Left cardiac atrium (tissue), 4 donors: ENCODE results near the gene DMTF1. TPM values are rescaled to one million over a fixed set of nuclear protein-coding genes. Genes with fewer than 3 reads are reported as not detected.
A peak's percentile ranks its signal among the peaks of the same experiment; 100 is the strongest.
"Not testable (repeated sequence)": the region's sequence is repeated elsewhere in the genome, so short reads cannot be mapped to it uniquely, and the experiment has no call there.

Experiments used
- ATAC-seq, 2 donors: fragments of 200-7000 bp; cut with Tn5 transposase; one replicate each; pipeline ENCODE4 v1.9.1; 2020; ENCODE audit warnings: mild to moderate bottlenecking in 2 of 2, moderate library complexity in 2 of 2
- DNase-seq: peaks from one replicate; pipeline ENCODE4 v3.0.0-alpha.2; 2020
- intact Hi-C, 2 donors: fragments of 100-400 bp; cut with DNase I; formaldehyde crosslinking; loops; one replicate each; pipeline versions ENCODE4 v1.14.1 to v1.15.1; 2022 to 2023
- long read RNA-seq: library from polyadenylated mRNA; unstranded; transcript quantifications from one replicate; pipeline ENCODE4 v2.0.0, GENCODE V29; 2021
- total RNA-seq, 2 donors: library from RNA; stranded (reverse); fragmentation: NEBNext Ultra II Directional; extraction: Animal tissue kit (Norgen Biotek cat#: 25700); gene quantifications; one replicate each; pipeline ENCODE4 v1.2.1, GENCODE V29; 2021
- donor health status: DM: no; HTN: yes; CAD: no.
- donor health status: DM: no; HTN: yes; CAD: no; lungs with severe emphysema.
- donor health status: DM: yes; HTN: yes; CAD: no.
- donor health status: Dilated cardiomyopathy.

DMTF1 gene, protein sequence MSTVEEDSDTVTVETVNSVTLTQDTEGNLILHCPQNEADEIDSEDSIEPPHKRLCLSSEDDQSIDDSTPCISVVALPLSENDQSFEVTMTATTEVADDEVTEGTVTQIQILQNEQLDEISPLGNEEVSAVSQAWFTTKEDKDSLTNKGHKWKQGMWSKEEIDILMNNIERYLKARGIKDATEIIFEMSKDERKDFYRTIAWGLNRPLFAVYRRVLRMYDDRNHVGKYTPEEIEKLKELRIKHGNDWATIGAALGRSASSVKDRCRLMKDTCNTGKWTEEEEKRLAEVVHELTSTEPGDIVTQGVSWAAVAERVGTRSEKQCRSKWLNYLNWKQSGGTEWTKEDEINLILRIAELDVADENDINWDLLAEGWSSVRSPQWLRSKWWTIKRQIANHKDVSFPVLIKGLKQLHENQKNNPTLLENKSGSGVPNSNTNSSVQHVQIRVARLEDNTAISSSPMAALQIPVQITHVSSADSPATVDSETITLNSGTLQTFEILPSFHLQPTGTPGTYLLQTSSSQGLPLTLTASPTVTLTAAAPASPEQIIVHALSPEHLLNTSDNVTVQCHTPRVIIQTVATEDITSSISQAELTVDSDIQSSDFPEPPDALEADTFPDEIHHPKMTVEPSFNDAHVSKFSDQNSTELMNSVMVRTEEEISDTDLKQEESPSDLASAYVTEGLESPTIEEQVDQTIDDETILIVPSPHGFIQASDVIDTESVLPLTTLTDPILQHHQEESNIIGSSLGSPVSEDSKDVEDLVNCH
- 10 to 100 TPM; 25.4 to 31.7 TPM for total RNA-seq
- long read RNA-seq, transcript DMTF1-201 (18 exons, 3,801 nt), result major isoform, 6 of 13 reads
- long read RNA-seq, partial matches to known transcripts, result 1 of 13 reads
- long read RNA-seq, other reads (novel, unspliced or antisense), result 5 of 13 reads

- ATAC-seq (peak; percentile 97 to 98), DNase-seq (peak; percentile 96)
- intact Hi-C loops, result loop anchor here in 1 of 2 donors (10.0 kb wide), 2 partner anchors 62 to 192 kb away; partner anchors contain the start of genes CROT and TMEM243
Measured at GRCh38 chr7:87152112-87152896, at the start of gene DMTF1. TSS of gene DMTF1 (plus strand) at chr7:87152453. CDS start at chr7:87164942, 12,489 bp downstream.

GRCh38 chr7:87105401-87105800 is 46.9 kb upstream of the DMTF1 start:
- DNase-seq (no peak), ATAC-seq (no peak)
- intact Hi-C loops, result no loop called here

DNA sequence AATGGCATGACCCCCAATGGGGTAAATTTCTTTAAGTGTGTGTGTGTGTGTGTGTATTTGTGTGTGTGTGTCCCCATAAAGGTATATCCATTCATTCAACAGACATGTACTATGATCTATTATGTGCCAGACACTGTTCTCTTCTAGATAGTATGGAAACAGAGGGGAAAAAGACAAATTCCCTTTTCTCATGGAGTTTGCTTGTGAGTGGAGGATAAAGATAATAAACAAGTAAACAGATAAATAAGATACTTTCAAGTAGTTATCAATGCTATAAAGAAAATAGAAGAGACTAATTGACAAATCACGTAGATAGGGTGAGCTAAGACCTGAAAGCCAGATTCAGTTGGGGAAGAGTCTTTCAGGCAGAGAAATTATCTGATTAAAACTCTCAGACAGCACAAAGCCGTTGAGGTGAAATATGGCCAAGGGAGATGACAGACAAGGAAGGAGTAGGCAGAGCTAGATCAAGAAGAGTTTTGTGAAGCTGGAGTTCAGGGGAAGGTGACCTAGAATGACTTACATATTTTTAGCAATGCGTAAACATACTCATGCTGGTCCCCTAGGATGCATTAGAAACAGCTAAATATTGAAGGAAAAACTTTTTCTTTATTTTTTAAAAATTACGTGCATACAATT is 45.2 kb upstream of the DMTF1 start:
- intact Hi-C loops, result no loop called here
- no peak for ATAC-seq
- DNase-seq, result no peak

DNA sequence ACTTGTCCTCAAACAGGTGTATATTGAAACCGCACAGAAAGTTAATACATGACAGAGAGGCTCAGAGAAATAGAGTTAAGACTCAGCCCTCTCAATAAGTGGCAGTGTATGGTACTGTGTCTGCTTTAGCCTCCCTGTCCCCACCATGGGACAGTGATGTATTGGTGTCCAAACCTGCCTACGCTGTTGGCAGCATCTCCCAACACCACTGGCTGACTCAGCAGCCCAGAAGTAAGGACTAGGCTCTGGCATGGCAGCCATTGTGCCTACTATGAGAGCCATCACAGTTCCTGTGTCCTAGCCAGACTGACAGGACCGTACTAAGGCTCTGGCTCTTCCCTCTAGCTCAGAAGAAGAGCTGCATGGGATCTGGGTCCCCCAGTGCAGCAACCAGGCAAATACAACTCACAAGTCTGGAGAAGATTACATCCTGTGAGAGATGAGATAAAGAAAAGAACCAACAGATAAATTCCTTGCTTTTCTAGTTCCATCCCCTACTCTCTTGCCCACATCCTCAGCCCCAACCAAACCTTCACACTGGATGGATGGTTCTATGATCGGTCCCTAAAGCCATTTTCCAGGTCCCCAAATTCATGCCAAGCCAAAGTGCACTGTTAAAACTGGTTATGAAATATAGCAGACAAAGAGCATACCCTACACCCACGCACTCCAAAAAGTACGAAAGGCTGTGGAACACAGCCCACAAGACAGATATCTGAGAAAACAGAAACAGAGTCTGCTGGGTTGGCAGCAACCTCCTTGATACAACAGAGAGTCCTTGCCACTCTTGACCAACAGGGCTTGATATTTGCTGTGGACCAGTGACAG is 44.1 kb upstream of the DMTF1 start:
- intact Hi-C loops, result no loop called here
- DNase-seq, result no peak
- ATAC-seq, result no peak

DNA sequence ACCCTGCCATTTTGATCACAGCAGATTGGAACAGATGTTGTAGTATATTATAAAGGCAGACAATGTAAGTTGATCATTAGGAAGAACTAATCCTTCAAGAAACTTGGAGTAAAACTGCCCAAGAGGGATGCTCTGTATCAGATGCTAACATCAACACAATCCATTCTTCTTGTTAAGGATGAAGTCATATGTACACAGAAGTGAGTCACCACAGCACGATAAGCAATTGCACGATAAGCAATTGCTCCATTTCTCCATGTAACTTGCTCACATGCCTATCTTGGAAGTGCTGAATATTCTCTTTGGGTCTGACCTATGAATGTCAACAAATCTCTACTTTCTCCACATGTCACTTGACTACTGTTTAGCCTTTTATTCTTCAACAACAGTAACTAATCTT is 41.5 kb upstream of the DMTF1 start:
- ATAC-seq (peak in 1 of 2 donors; percentile 48), DNase-seq (no peak)
- intact Hi-C loops, result no loop called here

DNA sequence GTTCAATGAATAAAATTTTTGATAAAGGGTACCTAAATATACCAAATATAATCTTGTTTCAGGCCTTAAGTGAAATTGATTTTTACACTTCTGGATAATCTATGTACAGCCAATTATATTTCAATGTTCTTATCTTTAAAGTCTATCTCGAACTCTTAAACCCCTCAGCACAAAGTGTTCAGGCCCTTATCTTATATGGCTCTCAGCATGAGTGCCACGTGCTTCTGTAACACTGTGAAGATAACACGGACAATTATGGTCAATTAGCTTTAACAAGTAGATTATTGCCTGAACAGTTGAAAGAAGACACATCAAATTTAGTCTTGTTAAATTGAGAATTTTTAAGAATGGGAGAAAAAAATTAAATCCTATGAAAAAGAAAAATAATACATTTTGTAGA is 40.4 kb upstream of the DMTF1 start:
- intact Hi-C loops, result no loop called here

GRCh38 chr7:87113077-87113476 is 39.2 kb upstream of the DMTF1 start:
- ATAC-seq (peak in 1 of 2 donors; percentile 77), DNase-seq (no peak)
- intact Hi-C loops, result no loop called here

More for the DNA sequence above, 40.4 kb upstream of the DMTF1 start:
- DNase-seq (no peak), ATAC-seq (no peak)

DNA sequence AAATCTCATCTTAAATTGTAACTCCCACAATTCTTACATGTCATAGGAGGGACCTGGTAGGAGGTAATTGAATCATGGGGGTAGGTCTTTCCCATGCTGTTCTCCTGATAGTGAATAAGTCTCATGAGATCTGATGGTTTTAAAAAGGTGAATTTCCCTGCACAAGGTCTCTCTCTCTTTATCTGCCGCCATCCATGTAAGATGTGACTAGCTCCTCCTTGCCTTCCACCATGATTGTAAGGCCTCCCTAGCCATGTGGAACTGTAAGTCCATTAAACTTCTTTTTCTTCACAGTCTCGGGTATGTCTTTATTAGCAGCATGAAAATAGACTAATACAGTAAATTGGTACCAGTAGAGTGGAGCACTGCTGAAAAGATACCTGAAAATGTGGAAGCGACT is 38.3 kb upstream of the DMTF1 start:
- ATAC-seq, intact Hi-C loops, DNase-seq: not testable (repeated sequence)

GRCh38 chr7:87115772-87116171 is 36.5 kb upstream of the DMTF1 start:
- intact Hi-C loops, DNase-seq, ATAC-seq: not testable (repeated sequence)

DNA sequence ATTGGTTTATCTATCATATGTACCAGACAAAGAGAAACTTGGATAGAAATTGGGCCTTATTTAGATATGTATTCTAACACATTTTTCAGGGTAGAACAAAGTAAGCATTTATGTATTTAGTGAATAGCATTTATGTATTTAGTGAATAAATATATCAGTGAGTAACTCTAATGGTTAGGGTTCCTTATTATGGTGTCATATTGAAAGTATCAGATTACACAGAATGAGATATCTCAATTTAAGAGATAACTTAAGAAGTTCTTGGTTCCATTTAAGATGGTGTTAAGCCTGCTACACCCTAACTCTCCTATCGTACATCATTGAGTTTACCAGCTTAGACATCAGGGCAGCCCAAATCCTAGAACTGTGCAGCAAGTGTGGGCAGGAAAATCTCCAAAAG is 35.9 kb upstream of the DMTF1 start:
- DNase-seq (no peak), ATAC-seq (no peak)
- intact Hi-C loops, result no loop called here

DNA sequence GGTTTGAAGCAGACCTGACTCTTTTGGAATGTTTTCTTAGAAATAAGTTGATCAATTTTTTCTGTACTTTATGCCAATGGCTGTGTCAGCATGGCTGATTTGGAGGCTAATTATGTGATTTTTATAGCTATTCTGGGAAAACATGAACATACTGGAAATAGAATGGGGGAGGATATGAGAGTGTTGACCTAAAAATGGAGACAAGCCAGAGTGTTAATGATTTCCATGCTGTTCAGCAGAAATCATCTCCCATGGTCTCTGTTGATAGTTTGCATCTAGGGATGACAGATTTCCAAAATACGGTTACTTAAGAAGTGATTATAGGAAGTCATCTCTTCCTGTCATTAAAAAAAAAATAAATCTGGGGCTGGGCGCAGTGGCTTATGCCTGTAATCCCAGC is 32.7 kb upstream of the DMTF1 start:
- intact Hi-C loops, result no loop called here
- ATAC-seq (no peak), DNase-seq (no peak)

DNA sequence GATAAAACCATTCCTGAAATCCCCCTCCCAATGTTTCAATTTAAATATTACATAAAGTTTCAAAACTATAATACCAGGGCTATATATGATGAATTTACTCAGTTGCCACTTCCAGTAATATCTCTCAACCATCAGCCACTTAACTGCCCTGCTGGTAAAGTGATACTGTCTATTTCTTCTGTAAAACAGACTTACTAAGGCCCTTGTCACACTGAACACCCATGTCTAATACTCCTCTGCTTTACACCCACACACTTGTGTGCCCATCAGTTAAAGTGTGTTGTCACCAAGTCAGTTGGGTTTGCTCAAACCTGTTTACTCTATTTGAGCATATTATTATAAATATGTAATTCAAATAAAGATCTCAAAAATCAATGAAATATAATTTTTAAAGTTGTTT is 29.1 kb upstream of the DMTF1 start:
- no peak for ATAC-seq
- intact Hi-C loops, result no loop called here
- DNase-seq, result no peak

DNA sequence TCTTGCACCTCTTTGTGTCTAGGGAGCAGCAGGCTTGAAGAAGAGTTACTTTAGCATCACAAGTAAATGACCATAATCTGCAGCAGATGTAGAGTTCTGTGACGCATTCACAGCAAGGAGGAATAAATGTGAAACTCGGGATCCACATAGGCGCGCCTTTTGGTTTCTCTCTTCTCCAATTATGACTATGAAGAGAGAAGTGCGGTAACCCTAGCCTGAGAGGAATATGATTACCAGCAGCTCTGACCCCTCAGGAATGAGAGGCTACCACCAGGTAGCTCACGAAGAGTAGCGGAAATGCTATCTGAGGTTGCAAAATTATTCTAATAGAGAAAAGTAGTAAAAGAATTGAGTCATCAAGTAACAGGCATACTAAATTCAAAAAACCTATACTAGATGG is 25.2 kb upstream of the DMTF1 start:
- intact Hi-C loops, result no loop called here
- ATAC-seq (no peak), DNase-seq (no peak)

GRCh38 chr7:87128861-87129267 is 23.4 kb upstream of the DMTF1 start:
- intact Hi-C loops, result no loop called here
- no peak for ATAC-seq
- DNase-seq, result no peak

- ATAC-seq (no peak), DNase-seq (no peak)
- intact Hi-C loops, result no loop called here
Measured at GRCh38 chr7:87129332-87129731, 22.9 kb upstream of the DMTF1 start.

- ATAC-seq (no peak), DNase-seq (no peak)
- intact Hi-C loops, result no loop called here
Measured at GRCh38 chr7:87129848-87130247, 22.4 kb upstream of the DMTF1 start.

- no peak for DNase-seq
- intact Hi-C loops, result no loop called here
- ATAC-seq, result no peak
Measured at GRCh38 chr7:87131771-87132170, 20.5 kb upstream of the DMTF1 start.

GRCh38 chr7:87137271-87137670 is 15.0 kb upstream of the DMTF1 start:
- ATAC-seq (no peak), DNase-seq (no peak)
- intact Hi-C loops, result no loop called here
